ENCODE measurements around the gene KCNH8.

KCNH8 gene

DNA sequence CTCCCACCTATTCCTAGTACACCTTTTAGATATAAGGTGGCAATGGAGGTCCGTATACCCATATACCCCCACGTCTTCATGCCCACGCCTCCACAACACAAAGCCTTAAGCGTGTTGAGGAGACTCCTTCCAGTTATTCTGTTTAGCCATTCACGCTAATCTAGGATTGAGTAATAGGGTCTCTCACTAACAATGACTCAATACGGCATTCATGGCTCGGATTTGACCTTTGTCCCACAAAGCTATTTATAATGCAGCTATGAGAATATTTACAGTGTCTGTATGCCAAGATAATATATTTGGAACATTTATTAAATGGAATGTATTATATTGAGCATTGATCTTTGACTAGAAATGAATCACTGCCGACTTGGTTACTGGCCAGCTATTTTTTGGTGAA lies 215.8 kb downstream of the KCNH8 start:
- no peak for DNase-seq (ENCODE audit: low read depth)

DNA sequence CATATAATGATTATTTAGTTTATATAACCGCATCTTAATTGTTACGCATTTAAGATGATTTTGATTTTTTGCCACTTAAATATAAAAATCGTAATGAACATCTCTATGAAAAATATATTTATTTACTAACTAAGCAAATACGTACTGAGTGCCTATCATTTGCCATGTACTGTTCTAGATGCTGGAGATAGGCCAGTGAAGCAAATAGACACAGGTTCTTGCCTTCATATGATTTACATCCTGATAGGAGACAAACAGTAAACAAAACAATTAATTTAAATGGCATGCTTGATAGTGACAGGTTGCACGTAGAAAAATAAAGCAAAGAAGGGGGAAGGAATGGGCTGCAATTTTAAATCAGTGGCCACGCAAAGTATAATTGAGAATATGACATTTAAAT lies 217.2 kb downstream of the KCNH8 start:
- no peak for DNase-seq (ENCODE audit: low read depth)

DNA sequence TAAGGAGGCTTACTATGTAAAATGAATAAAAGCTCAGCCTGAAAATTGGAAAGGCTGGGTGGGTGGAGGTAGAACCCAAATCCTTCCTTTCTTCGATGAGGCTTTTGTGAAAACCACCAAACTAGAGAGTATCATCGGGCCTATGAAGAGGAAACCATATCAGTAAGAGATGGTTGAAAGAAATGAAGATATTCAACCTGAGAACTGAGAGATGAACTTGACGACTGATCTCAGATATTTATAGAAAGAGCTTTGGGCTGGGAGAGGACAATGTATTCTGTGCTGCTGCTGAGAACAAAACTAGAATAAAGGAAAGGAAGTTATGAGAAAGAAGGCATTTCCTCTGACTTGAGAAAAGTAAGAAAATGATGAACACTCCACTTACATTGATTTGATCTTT lies 236.6 kb downstream of the KCNH8 start:
- DNase-seq (ENCODE audit: low read depth), result no peak

DNA sequence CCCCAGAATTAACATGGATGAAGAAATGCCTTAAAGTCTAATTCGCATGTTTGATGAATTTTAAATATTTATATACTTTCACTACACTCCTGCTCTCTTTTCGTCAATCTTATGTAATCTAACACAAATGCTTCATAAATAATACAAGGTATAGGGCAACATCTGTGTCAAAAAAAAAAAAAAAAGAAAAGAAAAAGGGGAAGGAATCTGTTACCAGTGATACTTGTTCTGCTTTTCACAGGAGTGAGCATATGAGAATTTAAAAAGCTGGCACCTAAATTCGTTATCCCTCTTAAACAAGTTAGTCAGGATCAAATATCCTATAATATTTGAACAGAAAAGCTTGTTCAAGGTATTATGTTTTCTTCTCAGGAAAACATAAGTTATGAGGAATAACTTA lies 243.8 kb downstream of the KCNH8 start:
- DNase-seq (ENCODE audit: low read depth), result no peak

DNA sequence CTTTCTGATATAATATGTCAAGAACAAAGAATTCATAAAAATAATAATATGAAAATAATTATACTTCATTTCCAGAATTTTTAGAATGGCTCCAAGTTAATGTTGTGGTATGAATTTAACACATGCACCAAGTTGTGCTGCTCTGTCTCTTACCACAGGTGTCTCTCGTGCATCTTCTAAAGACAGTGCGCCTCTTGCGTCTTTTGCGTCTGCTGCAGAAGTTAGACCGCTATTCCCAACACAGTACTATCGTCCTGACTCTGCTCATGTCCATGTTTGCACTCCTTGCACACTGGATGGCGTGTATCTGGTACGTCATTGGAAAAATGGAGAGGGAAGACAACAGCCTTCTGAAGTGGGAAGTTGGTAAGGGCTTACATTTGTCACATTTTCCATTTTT lies 246.6 kb downstream of the KCNH8 start:
- DNase-seq (ENCODE audit: low read depth), result no peak

DNA sequence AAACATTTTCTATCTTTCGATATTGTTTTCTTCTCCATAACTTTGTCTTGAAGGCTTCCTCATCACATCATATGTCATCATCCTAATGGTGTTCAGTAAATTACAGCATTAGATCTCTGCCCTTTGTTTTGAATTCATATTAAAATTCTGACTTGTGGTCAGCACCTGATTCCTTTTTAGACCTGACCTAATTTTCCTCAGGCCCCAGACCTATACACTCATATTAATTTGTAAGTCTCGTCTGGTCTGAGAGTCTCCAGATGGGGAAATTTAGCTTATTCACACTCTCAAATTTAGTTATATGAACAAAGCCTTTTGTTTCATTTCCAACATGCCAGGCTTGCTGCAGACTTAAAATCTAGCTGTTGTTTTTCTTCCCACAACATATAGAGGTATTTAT lies 248.4 kb downstream of the KCNH8 start:
- DNase-seq (ENCODE audit: low read depth), result no peak

DNA sequence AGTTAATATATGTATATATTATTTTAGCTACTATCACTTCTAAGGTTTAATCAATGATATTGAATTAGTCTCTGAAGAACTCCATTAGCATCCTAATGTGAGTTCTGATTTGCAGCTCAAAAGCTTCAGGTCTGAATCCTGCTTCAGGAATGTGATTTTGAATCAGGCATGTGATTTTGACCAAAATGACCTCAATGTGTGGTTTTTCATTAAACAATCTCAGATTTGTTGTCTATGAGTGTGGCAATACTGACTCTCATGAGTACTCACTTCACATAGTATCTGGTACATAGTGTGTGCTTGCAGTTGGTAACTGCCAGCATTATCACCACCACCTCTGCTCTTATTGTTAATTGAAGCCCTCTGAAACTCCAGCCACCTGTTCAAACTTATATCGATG lies 251.0 kb downstream of the KCNH8 start:
- DNase-seq (ENCODE audit: low read depth), result no peak

DNA sequence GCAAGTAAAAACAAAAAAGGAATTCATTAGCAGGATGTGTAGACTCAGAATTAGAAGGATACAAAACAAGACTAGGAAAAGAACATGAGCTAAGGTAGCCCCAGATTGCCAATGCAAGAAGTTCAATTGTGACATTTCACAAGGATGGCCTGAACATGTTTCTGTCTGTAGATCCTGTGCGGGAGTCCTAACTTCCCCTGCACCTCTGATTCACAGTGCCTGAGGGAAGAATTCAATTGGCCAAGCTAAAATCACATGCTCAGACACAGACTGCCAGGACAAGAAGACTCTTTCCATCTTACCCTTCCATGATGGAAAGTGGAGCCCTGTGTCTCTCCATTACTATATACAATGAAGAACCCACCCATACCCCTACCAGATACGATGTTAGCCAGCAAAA lies 251.5 kb downstream of the KCNH8 start:
- DNase-seq (ENCODE audit: low read depth), result no peak

DNA sequence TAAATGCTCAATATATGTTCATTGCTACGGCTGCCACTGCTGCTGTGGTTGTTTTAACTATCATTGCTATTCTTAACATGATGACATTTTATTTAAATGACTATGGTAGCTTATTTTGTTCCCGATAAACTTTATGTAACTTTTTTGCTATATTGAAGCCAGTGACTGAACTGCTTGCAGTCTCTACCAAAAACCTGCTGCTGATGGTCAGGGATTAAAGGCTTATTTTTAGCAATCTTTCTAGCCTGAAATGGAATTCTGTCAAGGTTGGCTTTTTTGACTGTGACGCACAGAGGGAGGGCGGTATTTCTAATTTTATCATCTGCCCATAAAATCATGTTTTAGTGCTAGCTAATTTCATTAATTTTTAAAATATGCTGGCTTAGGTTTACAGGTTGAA lies 271.8 kb downstream of the KCNH8 start:
- DNase-seq (ENCODE audit: low read depth), result no peak

DNA sequence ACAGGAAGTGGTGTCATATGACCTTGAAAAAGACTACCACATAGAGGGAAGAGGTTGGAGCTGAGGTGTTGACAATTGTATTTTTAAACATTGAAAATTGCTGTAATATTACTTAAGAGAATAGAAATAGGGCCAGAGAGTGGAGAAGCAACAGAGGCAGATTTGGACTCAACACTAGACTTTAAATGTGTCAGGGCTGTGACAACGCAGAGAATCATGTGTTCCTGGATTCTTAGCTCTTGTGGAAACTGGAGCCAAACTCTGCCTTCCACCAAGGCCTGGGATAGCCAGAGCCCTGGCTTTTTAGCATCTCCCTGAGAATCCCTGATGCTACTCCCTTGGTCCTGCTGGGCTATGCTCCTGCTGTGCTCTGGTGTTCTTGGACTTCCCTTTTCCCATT lies 277.5 kb downstream of the KCNH8 start:
- DNase-seq (ENCODE audit: low read depth), result no peak

DNA sequence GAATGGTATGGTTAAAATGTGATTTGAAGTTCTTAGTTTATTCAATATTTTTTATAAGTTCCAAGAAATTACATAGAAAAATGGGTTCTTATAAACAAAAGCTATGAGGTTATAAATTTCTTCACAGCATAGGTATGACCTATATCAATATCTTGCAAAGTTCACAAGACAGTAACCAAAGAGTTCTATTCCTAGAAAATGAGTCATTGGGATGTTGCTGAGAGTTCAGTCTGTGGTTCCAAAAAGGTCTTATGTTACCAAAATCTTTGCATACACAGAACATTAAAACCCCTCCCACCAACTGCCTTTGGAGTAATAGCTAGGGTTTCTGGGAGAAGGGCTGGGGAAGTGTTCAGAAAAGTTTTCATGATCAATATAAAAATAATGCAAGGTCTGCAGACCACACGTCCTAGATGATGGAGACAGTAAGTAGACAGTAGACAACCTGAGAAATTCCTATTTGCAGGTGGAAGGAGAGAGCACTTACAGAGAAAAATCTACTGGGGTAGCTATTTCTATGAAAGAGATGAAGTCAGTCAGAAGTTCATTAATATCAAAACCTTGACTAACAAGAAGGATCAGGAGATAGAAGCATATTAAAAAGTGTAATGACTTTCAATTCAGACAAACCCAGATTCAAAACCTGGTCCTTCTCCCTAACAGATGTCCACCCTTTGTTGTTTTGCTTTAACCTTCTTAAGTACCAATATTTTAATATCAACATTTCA lies 279.3 kb downstream of the KCNH8 start:
- DNase-seq (ENCODE audit: low read depth), result no peak

DNA sequence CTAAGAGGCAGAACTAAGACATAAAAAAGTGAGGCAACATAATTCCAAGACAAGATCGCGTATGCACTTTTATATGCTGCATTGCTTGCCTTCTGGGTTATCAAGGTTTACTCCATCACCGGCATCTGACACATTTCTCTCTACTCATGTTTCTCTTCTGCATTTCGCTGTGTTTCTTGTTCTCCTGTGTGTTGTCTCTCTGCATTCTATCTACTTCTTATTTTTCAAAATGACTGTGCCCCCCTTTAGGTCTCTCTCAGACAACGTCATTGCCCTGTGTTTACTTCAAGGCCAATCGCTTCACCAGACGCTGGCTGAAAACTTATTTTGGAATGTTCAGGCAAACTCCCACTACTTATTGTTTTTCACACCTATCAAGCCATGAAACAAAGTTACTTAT lies 280.4 kb downstream of the KCNH8 start:
- DNase-seq (ENCODE audit: low read depth), result no peak

DNA sequence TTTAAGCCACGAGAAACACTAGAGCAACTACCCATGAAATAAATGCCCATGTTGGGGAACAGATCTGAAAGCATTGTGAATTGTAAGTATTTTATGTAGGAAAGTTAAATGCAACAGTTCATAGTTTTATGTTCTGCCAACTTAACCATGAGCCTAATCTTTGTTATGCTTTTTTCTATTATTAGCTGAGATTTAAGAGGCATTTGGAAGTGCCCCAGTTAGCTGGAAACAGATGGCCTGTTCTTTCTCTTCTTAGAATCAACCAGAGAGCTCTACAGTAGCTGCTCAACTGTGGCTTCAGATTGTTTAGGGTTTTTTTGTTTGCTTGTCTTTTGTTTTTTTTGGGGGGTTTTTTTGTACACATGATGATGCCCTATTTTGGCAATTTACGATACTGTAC lies 284.4 kb downstream of the KCNH8 start:
- no peak for DNase-seq (ENCODE audit: low read depth)

DNA sequence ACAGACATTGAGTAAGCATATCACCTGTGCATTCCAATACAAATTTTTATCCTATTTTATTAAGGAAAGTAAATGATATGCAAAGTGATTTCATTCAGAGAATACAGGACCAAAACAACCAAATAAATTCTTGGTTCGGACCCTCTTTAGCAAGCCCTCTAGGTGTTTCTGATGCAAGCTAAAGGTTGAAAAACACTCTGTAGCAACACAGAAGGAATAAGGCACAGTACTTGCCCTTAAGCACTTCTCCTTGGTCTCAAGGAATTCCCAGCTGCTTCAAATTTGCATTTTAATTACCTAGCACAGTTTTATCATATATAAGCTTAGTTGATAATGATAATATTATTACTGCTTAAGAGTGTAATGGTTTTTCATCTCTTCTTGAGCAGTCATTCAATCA lies 288.4 kb downstream of the KCNH8 start:
- DNase-seq (ENCODE audit: low read depth), result no peak

DNA sequence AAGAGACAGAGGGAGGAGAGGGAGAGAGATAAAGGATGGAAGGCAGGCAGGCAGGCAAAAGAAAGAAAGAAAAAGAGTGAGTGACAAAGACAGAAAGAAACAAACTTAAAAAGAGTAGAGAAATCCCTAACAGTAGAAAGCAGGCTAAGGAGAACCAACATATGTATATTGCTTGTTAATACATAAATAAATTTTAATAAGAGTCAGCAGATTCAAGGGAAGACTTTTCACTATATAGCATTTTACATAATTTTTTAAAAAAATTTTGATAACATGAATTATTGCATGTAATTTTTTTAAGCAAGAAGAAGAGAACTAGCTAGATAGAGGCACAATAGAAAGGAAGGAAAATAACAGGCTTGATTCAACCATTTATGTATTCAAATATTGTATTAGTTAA lies 291.6 kb downstream of the KCNH8 start:
- no peak for DNase-seq (ENCODE audit: low read depth)

DNA sequence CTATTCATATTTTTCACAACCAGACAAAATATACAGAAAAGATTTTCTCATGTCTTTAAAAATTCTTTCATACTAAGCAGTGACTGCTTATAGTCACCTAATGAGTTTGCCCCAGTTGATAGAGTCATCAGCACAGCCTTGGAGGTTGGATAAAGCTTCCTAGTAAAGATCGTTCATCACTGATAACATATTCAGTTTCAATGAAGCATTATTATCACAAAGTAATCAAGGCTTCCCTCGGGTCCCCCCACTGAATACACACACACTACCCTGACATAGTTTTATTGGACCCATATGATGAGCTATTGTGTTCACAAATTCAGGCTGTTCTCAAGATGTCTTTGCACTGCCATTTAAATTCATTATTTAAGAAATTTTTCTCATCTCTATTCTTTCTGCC lies 297.8 kb downstream of the KCNH8 start:
- no peak for DNase-seq (ENCODE audit: low read depth)

DNA sequence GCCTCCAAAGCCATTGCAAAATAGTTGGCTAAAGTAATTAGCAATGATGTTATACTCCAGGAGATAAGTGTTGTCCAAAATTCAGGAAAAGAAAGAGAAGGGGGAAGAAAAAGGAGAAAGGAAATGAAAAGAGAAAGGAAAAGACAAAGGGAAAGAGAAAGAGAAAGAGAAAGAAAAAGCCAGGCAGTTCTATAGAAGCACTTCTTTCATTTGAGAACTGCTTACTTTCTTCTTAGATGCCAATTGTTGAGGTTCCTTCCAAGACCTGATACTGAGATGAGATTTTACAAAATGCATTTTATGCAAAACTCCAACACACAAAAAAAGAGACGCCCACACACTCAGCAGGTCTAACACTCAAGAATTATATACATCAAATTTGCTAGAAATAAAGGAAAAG lies 298.4 kb downstream of the KCNH8 start:
- no peak for DNase-seq (ENCODE audit: low read depth)

DNA sequence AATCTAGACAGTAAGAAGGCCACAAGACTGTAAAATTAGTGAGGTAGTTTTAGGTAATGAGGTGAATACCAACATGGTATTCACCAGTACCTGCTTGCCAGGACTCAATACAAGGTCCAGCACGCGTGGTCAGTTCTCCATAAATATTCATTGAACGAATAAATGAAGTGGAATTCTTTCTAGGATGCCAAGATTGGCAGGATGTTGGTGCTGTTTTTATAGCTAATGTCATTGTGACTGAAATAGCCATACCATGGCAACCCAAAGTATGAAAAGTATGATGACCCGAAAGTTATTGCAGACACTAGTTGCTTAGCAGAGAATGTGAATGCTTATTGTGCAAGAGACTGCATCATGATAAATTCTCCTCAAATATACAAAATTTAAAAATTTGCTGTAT lies 307.2 kb downstream of the KCNH8 start:
- no peak for DNase-seq (ENCODE audit: low read depth)

DNA sequence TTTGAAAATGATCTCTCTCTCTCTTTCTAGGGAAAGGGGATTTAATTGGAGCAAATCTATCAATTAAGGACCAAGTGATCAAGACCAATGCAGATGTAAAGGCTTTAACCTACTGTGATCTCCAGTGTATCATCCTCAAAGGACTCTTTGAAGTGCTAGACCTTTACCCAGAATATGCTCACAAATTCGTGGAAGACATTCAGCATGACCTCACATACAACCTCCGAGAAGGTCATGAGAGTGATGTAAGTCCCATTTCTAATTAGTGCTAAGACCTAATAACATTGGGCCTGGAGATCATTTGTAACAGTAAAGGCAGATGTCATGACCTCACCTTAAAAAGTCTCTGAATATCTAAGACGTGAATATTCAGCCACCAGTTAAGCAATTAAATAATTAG lies 308.4 kb downstream of the KCNH8 start:
- DNase-seq (ENCODE audit: low read depth), result no peak

DNA sequence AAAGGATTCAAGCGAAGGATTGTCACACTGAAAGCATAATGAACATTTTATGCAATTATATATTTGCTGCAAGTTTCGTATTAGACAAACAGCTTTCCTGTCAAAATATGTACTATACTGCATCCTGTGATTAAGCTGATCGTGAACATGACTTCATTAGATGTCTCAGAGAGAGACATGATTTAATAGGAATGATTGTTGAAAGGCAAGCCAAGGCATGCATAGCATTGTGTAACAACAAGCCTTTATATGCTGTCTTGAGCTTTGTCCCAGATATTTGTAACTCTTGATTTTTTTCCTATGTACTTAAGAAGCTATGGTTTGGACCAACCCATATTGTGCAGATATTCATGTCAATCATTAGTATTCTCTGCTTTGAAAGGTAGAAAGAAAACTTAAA lies 309.1 kb downstream of the KCNH8 start:
- DNase-seq (ENCODE audit: low read depth), result no peak

DNA sequence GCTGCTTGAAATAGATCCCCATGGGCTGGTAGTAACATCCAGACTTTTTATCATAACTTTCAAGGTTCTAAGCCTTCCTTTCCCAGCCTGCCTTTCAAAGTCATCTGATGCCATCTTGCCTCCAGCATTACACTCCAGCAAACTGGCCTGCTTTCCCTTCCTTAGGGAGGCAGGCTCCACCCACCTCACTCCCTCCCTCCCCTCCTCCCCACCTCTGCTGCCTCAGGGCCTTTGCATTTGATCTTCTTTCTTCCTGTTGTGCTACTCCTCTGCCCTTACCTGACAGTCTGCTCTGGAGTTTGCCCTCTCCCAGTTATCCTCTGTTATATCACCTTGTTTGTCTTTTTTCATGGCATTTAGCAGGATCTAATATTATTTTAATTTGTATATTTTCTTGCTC lies 319.5 kb downstream of the KCNH8 start:
- no peak for DNase-seq (ENCODE audit: low read depth)

DNA sequence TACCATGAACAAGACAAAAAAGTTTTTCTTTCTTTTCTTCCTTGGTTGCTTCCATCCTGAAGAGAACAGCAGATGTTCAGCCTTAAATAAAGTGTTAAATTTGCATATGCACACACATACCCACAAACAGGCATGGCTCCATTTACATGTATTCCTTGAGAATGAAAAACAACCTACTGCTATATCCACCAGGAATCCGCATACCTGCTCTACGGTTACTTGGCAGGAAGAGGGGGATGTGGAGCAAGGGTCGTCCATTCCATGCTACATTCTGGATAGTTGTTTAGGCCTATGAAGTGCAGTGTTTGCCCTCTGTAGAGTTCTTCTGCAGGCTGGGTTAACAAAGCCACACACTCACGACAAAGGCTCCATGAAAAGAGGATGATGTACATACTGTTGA lies 322.8 kb downstream of the KCNH8 start:
- DNase-seq (ENCODE audit: low read depth), result no peak

DNA sequence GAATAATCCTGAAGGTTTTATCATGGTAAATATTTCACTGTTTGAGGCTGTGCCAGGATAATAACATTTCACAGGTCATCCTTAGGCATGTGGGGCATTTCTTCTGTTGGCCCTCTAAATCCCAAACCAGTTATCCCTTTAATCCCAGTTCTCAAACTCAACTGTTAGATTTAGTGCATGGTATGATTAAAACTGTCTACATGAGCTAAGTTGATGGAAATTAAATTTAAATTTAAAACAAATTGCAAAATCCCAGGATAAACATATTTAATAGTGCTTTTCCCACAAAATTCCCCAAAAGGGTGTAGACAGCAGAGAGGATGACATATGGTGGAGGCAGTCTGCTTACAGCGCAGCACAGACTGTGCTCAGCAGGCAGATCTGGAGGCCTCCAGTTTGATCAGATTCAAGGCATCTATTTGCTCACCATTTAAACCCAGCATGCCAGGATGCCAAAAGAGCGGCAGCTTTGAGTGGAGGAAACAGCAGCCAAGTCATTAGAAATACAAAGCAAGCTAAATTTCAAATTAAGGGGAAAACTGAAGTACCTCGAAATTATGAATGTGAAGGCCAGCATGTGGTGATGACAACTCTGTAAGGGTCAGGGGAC lies 325.8 kb downstream of the KCNH8 start:
- no peak for DNase-seq (ENCODE audit: low read depth)

DNA sequence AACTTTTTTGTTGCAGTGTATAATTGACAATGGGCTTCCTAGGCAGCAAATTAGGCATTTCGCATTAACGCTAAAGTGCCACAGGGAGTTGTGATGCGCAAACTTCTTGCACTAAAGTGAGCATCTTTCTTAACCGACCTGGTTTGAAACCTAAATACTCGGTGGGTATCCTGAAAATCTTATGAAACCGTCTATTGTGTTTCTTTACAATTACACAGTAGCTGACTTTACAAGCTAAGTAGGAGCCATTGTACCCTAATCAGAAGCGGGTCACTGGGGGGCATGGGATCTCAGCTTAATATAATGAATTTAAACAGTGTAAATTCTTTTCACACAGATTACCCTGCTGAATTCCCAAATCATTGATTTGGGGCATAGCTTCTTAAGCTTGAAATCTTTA lies 328.0 kb downstream of the KCNH8 start:
- DNase-seq (ENCODE audit: low read depth), result no peak
